ENCODE data around the gene CXorf58.
"Not testable (repeated sequence)": the region's sequence is repeated elsewhere in the genome, so short reads cannot be mapped to it uniquely, and the experiment has no call there.

CXorf58 gene

DNA sequence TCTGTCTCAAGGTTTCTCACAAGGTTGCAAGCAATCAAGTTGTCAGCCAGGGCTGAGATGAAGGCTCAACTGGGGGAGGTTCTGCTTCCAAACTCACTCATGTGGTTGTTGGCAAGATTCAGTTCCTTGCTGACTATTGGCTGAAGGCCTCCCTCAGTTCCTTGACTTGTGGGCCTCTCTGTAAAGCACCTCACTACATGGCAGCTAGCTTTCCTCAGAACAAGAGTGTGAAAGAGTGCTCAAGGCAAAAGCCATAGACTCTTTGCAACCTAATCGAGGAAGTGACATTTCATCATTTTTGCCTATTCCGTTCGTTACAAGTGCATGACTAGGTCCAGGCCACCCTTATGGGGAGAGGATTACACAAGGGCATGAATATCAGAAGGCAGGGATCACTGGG lies 52.0 kb downstream of the CXorf58 start:
- DNase-seq: peak; percentile 53

DNA sequence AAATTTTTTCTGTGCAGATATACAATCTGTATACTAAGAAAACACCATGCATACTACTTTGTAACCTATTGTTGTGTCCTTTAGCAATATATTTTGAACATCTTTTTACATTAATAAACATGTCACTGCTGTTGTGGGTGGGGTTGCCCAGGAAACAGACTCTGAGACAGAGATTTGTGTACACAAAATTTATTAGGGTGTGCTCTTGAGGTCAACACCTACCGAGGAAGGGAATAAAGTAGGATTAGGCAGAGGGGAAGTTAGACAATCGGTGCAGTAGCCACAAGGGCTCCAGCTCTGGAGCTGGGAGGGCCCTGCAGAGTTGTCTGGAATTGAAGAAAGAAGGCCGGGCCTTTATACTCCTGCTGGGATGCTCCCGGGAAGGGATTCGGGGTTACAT lies 56.4 kb downstream of the CXorf58 start:
- DNase-seq: no peak

- DNase-seq: not testable (repeated sequence)
Measured at GRCh38 chrX:23965630-23966029, 57.8 kb downstream of the CXorf58 start.

DNA sequence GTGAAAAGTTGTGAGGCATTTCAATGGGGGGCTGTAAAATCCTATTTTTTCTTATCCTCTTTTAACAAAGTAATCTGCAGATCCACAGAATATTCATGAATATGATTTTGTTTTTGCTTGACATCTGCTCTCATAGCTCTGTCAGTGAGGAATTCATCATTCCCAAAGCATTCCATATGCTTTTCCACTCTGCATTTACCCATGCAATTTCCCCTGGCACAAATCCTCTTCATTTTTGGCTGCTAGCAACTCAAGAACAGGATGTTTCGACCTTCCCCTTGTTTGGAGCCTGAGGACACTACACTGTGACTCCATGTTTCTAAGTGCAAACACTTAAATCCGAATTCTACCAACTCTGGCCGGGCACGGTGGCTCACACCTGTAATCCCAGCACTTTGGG lies 70.7 kb downstream of the CXorf58 start:
- no peak for DNase-seq

DNA sequence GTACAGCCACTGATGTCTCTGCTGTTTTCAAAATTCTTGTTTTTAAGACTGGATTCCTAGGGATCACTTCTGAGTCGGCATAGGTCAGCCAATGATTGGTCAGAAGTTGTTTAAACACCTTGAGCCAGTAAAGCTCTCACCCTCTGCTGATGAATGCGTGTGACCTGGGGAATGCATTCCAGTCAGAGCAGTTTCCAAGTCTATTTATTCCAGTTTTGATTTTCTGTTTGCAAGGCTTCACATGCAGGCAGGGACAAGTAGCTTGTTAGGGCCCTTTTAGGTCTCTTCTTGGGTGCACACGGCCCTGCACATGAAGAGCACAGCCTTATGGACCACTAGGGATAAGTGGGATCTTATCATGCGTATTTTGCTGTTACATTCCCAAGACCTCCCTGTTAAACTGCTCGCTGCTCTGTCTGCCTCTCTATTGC lies 72.2 kb downstream of the CXorf58 start:
- no peak for DNase-seq

- DNase-seq: no peak
Measured at GRCh38 chrX:23981222-23981621, 73.4 kb downstream of the CXorf58 start.

DNA sequence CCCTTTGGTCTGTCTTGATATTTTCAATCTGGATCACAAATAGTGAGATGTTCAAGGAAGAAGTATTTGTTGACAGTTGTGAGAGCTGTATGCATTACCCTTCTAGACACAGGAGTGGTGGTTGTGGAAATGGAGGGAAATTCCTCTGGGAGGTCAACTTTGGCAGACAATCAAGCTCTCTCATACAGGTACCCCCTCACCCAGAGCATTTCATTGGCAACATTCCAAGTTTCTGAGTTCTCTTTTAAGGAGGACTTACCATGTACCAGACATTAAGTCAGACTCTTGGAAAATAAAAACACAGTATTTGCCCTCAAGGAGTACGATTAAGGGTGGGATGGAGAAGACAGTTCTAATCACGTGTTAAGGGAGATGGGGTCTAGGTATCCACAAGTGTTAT lies 73.9 kb downstream of the CXorf58 start:
- no peak for DNase-seq

DNA sequence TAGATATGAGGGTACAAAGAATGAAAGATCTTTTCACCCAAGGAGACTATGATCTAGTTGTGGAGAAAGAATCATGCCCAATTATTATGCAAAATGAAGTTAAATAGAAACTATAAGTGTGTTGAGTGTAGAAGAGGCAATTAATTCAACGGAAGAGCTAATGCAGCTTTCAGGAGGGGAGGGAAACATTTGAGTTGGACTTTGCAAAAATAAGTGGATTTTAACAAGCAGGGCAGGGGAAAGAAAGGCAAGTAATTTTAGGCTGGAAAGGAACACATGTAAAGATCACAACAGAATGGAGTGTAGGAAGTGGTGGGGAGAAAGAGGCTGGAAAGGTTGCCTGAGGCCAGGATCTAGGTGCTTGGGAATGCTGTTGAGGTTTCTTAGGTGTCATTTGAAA lies 75.1 kb downstream of the CXorf58 start:
- no peak for DNase-seq

Measured in hematopoietic multipotent progenitor cell treated with erythropoietin and hydrocortisone succinate and interleukin-3 and kit ligand, for 6 days (in vitro differentiated cells).